Astrocyte of the cerebellum (primary cell): ENCODE results near the gene MYO16.

Experiments used
- DNase-seq: peaks from one replicate; pipeline ENCODE4 v3.0.0-alpha.2; 2011; ENCODE audit warnings: low read depth
- H3K4me3 ChIP-seq: 2 replicates; pipeline ENCODE4 v1.5.1; 2011; ENCODE audit warnings: mild to moderate bottlenecking, low read depth, low read length, moderate library complexity
- in situ Hi-C: cut with HindIII; loops from 2 replicates; pipeline ENCODE4 v1.10.0; 2017; ENCODE audit warnings: low sequenced_read_pairs
- TF ChIP-seq, protein P1 (sequence below): IDR thresholded peaks from 2 replicates; pipeline ENCODE4 v1.5.1; 2012; ENCODE audit warnings: low read length, low read depth, moderate library complexity, mild to moderate bottlenecking; ENCODE audit errors: missing control alignments

MYO16 gene

DNA sequence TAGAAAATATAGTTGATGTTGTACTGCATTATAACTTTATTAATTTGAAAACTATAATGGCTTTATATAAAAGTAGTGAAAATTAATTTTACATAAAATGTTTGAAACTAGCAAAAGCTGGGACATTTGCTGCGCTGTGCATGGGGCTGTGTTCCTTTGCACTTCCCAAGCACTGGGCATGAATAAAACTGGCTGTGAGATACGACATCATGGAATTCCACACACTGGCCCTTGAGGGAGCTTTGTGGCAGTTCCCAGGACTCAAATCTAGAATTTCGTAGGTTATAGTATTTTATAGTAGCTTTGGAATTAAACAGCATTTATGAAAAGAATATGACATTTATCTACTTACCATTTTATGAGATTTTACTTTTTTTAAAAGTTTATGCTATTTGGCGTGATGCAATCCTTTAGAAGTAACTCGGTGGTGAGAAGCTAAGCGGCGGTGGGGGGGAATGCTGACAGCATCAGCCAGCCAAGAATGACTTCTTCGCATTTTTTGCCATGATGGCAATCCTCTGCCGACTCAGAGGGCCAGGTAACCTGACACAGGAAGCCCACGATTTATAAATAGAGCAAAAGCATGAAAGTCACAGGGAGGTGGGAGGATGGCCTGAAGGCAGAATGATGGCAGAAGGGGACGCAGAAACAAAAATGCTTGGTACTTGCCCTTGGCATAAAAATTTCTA lies 553.5 kb downstream of the MYO16 start:
- no peak for DNase-seq
- in situ Hi-C loops, result no loop called here
- H3K4me3 ChIP-seq, result no peak overlapping the region
- TF ChIP-seq, protein P1, sequence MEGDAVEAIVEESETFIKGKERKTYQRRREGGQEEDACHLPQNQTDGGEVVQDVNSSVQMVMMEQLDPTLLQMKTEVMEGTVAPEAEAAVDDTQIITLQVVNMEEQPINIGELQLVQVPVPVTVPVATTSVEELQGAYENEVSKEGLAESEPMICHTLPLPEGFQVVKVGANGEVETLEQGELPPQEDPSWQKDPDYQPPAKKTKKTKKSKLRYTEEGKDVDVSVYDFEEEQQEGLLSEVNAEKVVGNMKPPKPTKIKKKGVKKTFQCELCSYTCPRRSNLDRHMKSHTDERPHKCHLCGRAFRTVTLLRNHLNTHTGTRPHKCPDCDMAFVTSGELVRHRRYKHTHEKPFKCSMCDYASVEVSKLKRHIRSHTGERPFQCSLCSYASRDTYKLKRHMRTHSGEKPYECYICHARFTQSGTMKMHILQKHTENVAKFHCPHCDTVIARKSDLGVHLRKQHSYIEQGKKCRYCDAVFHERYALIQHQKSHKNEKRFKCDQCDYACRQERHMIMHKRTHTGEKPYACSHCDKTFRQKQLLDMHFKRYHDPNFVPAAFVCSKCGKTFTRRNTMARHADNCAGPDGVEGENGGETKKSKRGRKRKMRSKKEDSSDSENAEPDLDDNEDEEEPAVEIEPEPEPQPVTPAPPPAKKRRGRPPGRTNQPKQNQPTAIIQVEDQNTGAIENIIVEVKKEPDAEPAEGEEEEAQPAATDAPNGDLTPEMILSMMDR, result no peak

DNA sequence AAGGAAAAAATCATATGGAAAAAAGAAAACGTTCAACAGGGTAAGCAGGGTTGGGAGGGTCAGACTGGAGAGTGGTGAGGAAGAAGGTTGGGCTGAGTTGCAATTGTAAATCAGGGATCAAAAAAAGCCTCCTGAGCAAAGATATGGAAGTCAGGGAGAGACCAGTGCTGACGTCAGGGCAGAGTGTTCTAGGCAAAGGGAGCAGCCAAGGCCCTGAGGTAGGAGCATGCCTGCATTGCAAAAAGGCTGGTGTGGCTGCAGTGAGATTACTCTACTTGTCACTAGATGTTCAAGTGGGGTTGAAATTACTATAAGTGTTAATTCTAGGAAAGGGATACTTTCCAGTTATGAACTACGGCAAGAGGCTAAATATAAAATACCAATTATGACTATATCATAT lies 562.0 kb downstream of the MYO16 start:
- in situ Hi-C loops, result no loop called here
- H3K4me3 ChIP-seq, result no peak overlapping the region
- TF ChIP-seq, protein P1, result no peak
- DNase-seq, result no peak

DNA sequence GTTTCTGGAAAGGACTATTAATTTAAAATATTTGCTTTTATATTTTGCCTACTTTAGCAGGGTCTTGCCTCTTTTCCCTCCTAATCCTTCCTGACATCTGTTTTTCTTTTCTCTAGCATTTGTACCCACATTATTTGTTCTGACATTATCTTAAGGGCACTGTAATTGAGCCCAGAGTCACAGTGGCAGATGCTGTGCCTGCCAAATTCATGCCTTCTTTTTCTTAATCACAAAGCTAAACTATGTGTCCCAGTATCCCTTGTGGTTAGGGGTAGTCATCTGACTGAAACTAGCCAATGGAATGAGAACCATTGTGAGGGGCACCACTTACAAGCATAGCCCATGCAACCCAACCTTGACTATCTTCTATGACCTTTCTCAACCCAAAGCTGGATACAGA lies 562.9 kb downstream of the MYO16 start:
- in situ Hi-C loops, result no loop called here
- TF ChIP-seq, protein P1, result no peak
- no peak overlapping the region for H3K4me3 ChIP-seq
- DNase-seq, result no peak

DNA sequence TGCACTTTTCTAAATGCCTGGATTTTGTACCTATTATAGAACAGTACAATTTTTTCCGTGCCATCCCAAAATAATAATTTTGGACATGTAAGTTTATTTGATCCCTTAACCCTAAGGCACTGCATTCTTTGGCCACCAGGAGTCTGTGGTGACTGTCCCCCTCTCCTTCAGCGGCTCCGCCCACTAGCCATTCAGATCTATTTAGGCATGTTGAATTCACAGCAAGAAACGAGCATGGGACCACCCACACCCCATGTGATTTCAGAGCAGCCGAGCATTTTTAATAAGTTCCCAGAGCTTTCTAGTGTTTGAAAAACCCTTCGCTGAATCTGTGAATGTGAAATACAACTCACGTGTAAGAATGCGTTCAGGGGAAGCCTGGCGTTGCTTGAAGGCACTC lies 567.5 kb downstream of the MYO16 start:
- TF ChIP-seq, protein P1, result peak; percentile 21
- in situ Hi-C loops, result no loop called here
- H3K4me3 ChIP-seq, result no peak overlapping the region
- DNase-seq, result no peak

DNA sequence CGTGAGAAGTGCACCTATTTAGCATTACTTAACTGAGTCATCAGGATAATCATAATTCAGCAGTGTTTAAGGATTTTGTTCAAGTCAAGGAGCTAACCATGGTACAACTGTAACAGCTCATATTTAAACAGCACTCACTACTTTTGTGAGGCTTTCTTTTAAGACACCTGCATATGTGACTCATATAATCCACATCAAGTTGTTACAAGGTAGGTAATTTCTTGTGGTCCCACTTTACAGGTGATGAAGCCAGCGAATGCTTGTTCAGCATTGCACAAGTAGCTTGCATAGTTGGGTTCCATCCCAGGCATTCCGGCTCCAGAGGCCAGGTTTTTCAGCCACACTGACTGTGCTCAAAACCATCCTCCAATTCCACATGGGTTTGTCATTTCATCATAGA lies 569.2 kb downstream of the MYO16 start:
- no peak for DNase-seq
- no peak overlapping the region for H3K4me3 ChIP-seq
- in situ Hi-C loops, result no loop called here
- TF ChIP-seq, protein P1, result no peak

DNA sequence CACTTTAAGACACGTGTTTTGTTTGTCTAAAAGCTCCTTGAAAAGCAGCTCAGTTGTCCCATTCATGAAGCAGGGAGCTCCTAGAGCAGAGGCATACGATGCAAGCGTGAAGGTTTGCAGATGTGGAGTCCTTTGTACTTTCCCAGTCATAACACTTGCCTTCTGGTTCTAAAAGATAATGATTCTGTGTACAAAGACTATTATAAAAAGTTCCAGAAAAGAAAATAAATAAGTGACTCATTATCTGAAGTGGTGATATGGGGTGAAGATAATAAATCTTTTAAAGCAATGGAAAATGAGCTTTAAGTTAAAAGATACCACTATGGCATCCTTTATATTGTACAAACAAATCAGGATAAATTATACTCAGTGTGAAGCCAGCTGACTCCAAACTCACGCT lies 569.9 kb downstream of the MYO16 start:
- no peak overlapping the region for H3K4me3 ChIP-seq
- TF ChIP-seq, protein P1, result no peak
- no peak for DNase-seq
- in situ Hi-C loops, result no loop called here
